IMR-90 (cell line): ENCODE results near the gene TOMM40L. TPM values are rescaled to one million over a fixed set of nuclear protein-coding genes. Genes with fewer than 3 reads are reported as not detected.

ENCODE experiments used
- ATAC-seq: fragments of 200-7000 bp; cut with Tn5 transposase; 2 replicates; pipeline ENCODE4 v1.9.1; 2020; ENCODE audit warnings: low read depth, mild to moderate bottlenecking, moderate library complexity
- BruUV-seq: library from RNA; stranded (reverse); fragments of 400-500 nt; replicated peaks from 2 replicates; lab custom pipeline; 2021; lab: Mats Ljungman, UMichigan
- CTCF ChIA-PET: fragments of 300-600 bp; formaldehyde crosslinking; extraction: SDS; loops from one replicate; lab custom pipeline; 2021; ENCODE audit warnings: antibody characterized with exemption; lab: Yijun Ruan, JAX
- POLR2A ChIA-PET: fragments of 300-600 bp; sonication (Branson Sonifier 250); formaldehyde crosslinking; loops from one replicate; lab custom pipeline; 2022; ENCODE audit warnings: antibody characterized with exemption; ENCODE audit not compliant: unreplicated experiment; lab: Charles Lee
- DNase-seq: peaks from one replicate; pipeline ENCODE4 v3.0.0; 2013
- H2AFZ ChIP-seq: replicated peaks from 2 replicates; pipeline ENCODE3; 2013; ENCODE audit warnings: low read length, mild to moderate bottlenecking; ENCODE audit not compliant: poor library complexity
- H2AK5ac ChIP-seq: 2 replicates; pipeline ENCODE4 v1.6.1; 2013; ENCODE audit warnings: low read depth, low read length, inconsistent platforms
- H2AK9ac ChIP-seq: replicated peaks from 2 replicates; pipeline ENCODE3; 2013; ENCODE audit warnings: mild to moderate bottlenecking, low read depth, low read length, moderate library complexity; ENCODE audit not compliant: poor library complexity
- H2BK120ac ChIP-seq: 2 replicates; pipeline ENCODE4 v1.6.1; 2013; ENCODE audit warnings: low read depth, low read length, inconsistent platforms
- H2BK15ac ChIP-seq: 3 replicates; pipeline ENCODE4 v1.6.1; 2013; ENCODE audit warnings: low read depth, low read length, inconsistent platforms
- H2BK20ac ChIP-seq: 2 replicates; pipeline ENCODE4 v1.6.1; 2013; ENCODE audit warnings: low read depth, mild to moderate bottlenecking, inconsistent platforms, low read length, moderate library complexity
- H2BK5ac ChIP-seq: 2 replicates; pipeline ENCODE4 v1.6.1; 2013; ENCODE audit warnings: mild to moderate bottlenecking, low read depth, low read length, inconsistent platforms; ENCODE audit not compliant: poor library complexity, severe bottlenecking
- H3K14ac ChIP-seq: replicated peaks from 2 replicates; pipeline ENCODE4 v1.6.1; 2013; ENCODE audit warnings: low read depth, low read length, inconsistent platforms
- H3K18ac ChIP-seq: 2 replicates; pipeline ENCODE4 v1.6.1; 2013; ENCODE audit warnings: low read depth, low read length, control low read depth
- H3K23ac ChIP-seq: 2 replicates; pipeline ENCODE4 v1.6.1; 2013; ENCODE audit warnings: low read depth, low read length, inconsistent platforms
- H3K27ac ChIP-seq: 2 replicates; pipeline ENCODE4 v1.5.1; 2013; ENCODE audit warnings: mild to moderate bottlenecking, control low read depth, low read length; ENCODE audit not compliant: insufficient read depth
- H3K27me3 ChIP-seq: 2 replicates; pipeline ENCODE4 v1.6.1; 2013; ENCODE audit warnings: low read length; ENCODE audit not compliant: control insufficient read depth, insufficient read depth
- H3K36me3 ChIP-seq: 2 replicates; pipeline ENCODE4 v1.6.1; 2013; ENCODE audit warnings: low read length, mixed read lengths; ENCODE audit not compliant: control insufficient read depth, insufficient read depth
- H3K4ac ChIP-seq: 2 replicates; pipeline ENCODE4 v1.6.1; 2013; ENCODE audit warnings: low read depth, low read length, inconsistent platforms
- H3K4me1 ChIP-seq: 2 replicates; pipeline ENCODE4 v1.6.1; 2013; ENCODE audit warnings: low read length, mixed read lengths; ENCODE audit not compliant: control insufficient read depth, insufficient read depth
- H3K4me2 ChIP-seq: 2 replicates; pipeline ENCODE4 v1.6.1; 2013; ENCODE audit warnings: low read depth, mild to moderate bottlenecking, control low read depth, low read length, moderate library complexity
- H3K4me3 ChIP-seq: 2 replicates; pipeline ENCODE4 v1.5.1; 2013; ENCODE audit warnings: low read depth, mild to moderate bottlenecking, control low read depth, low read length, moderate library complexity; ENCODE audit not compliant: insufficient read depth
- H3K56ac ChIP-seq: 2 replicates; pipeline ENCODE4 v1.6.1; 2013; ENCODE audit warnings: low read length, inconsistent platforms; ENCODE audit not compliant: insufficient read depth; ENCODE audit errors: extremely low read depth
- H3K79me1 ChIP-seq, 2 experiments: 2 replicates each; pipeline ENCODE4 v1.6.1; 2013; ENCODE audit warnings: low read length in 2 of 2, inconsistent platforms in 1 of 2, low read depth in 1 of 2
- H3K9ac ChIP-seq: 2 replicates; pipeline ENCODE4 v1.6.1; 2013; ENCODE audit warnings: low read depth, low read length, control low read depth
- H3K9me1 ChIP-seq: 2 replicates; pipeline ENCODE4 v1.6.1; 2013; ENCODE audit warnings: low read length, inconsistent platforms; ENCODE audit not compliant: insufficient read depth
- H3K9me3 ChIP-seq: 2 replicates; pipeline ENCODE4 v1.6.1; 2013; ENCODE audit warnings: low read length; ENCODE audit not compliant: control insufficient read depth, insufficient read depth
- H4K20me1 ChIP-seq: 2 replicates; pipeline ENCODE4 v1.6.1; 2013; ENCODE audit warnings: low read length, inconsistent platforms; ENCODE audit not compliant: insufficient read depth
- H4K5ac ChIP-seq: 2 replicates; pipeline ENCODE4 v1.6.1; 2013; ENCODE audit warnings: mild to moderate bottlenecking, low read depth, low read length, control low read depth
- H4K8ac ChIP-seq, 2 experiments: 2 replicates each; pipeline ENCODE4 v1.6.1; 2013; ENCODE audit warnings: low read depth in 2 of 2, low read length in 2 of 2, control low read depth in 1 of 2, inconsistent platforms in 1 of 2
- H4K91ac ChIP-seq: 2 replicates; pipeline ENCODE4 v1.6.1; 2013; ENCODE audit warnings: low read depth, low read length, inconsistent platforms; ENCODE audit not compliant: insufficient read depth
- BHLHE40 ChIP-seq: fragments of 150-350 bp; IDR thresholded peaks from 2 replicates; pipeline ENCODE4 v1.6.1; 2016; ENCODE audit warnings: mild to moderate bottlenecking, low read depth, low read length
- MAFK ChIP-seq: IDR thresholded peaks from 2 replicates; pipeline ENCODE4 v1.6.1; 2012; ENCODE audit warnings: low read depth, low read length, improper control_type of control experiment
- RFX5 ChIP-seq: IDR thresholded peaks from 2 replicates; pipeline ENCODE4 v1.8.0; 2012; ENCODE audit warnings: low read depth, mild to moderate bottlenecking, low read length, moderate library complexity
- USF2 ChIP-seq: fragments of 150-350 bp; IDR thresholded peaks from 2 replicates; pipeline ENCODE4 v1.6.1; 2017; ENCODE audit warnings: mild to moderate bottlenecking, antibody characterized with exemption, low read length, low read depth
- WGBS, 2 experiments: methylation state at CpG; one replicate each; pipeline versions ENCODE4 v1.1.5 to v1.1.7; 2013; ENCODE audit warnings: missing lambda C conversion rate in 2 of 2; ENCODE audit not compliant: insufficient read length in 1 of 2; ENCODE audit errors: extremely low coverage in 2 of 2; 5-methylcytosine and 5-hydroxymethylcytosine counted together
- dilution Hi-C: fragments of 300-500 bp; cut with HindIII; formaldehyde crosslinking; loops from one replicate; pipeline ENCODE4 v1.14.3; 2018; ENCODE audit warnings: low sequenced_read_pairs; ENCODE audit not compliant: unreplicated experiment
- in situ Hi-C: fragments of 300-500 bp; cut with MboI; formaldehyde crosslinking; loops from 3 replicates; pipeline ENCODE4 v1.14.3; 2019; ENCODE audit warnings: low sequenced_read_pairs, inconsistent platforms, mixed read lengths
- intact Hi-C: fragments of 100-400 bp; cut with micrococcal nuclease; formaldehyde crosslinking; loops from 2 replicates; pipeline ENCODE4 v1.10.0; 2022
- polyA plus RNA-seq, 3 experiments: library from polyadenylated mRNA; depleted of rRNA; stranded (reverse); fragments of >200 nt; gene quantifications; 2 replicates each; pipeline ENCODE4 v1.2.3, GENCODE V29; 2012; ENCODE audit warnings: low replicate concordance in 1 of 3
- total RNA-seq: library from RNA; depleted of rRNA; stranded (reverse); fragments of >200 nt; gene quantifications from 2 replicates; pipeline ENCODE4 v1.2.3, GENCODE V29; 2012
- TF ChIP-seq, protein P1 (sequence below): fragments of 150-350 bp; IDR thresholded peaks from 2 replicates; pipeline ENCODE4 v1.6.1; 2016; ENCODE audit warnings: low read depth, mild to moderate bottlenecking, low read length, moderate library complexity, borderline replicate concordance

Gene TOMM40L
- total and polyA plus RNA-seq, 2 of the 4 experiments (the other 2 are of a cell fraction): 7.7 to 12.5 TPM

GRCh38 chr1:161185282-161185682 is 40.6 kb upstream of the TOMM40L start:
- Histone ChIP-seq H3K9me1 (0 out of 2 replicates have a peak, but pooled peaks cover 6% of the 10 kb centered on the region), H3K23ac (peak overlapping the region; percentile 10; the same call in 1 of the 2 replicates), H4K5ac (peak overlapping the region; percentile 18; the same call in 1 of the 2 replicates), H2BK15ac (no peak overlapping the region), H2AFZ (peak overlapping the region; percentile 73), H3K18ac (0 out of 2 replicates have a peak overlapping the region, but pooled peaks have one; percentile 44), H2BK120ac (no peak overlapping the region), H4K8ac (peak overlapping the region in 1 of 2 experiments; percentile 35; a peak in 1 of 4 replicates), H3K14ac (peak overlapping the region; percentile 61; the same call in 1 of the 2 replicates), H2AK9ac (no peak overlapping the region), H3K4me3 (no peak overlapping the region), H4K20me1 (no peaks in the 10 kb centered on the region), H3K9ac (no peak overlapping the region), H3K27me3 (no peaks in the 10 kb centered on the region), H3K36me3 (no peaks in the 10 kb centered on the region), H3K4me1 (peaks cover 3% of the 10 kb centered on the region), H3K27ac (no peak overlapping the region), H2AK5ac (peak overlapping the region; percentile 70; the same call in 1 of the 2 replicates), H3K9me3 (no peaks in the 10 kb centered on the region), H2BK20ac (no peak overlapping the region), H4K91ac (no peak overlapping the region), H2BK5ac (peak overlapping the region; percentile 36), H3K79me1 (no peaks in the 10 kb centered on the region), H3K4ac (peak overlapping the region; percentile 18), H3K4me2 (peak overlapping the region; percentile 70), H3K56ac (no peak overlapping the region)
- intact Hi-C loops (no loop called here), dilution Hi-C loops (no loop called here), in situ Hi-C loops (no loop called here)
- DNase-seq (peak; percentile 67), ATAC-seq (peak; percentile 74)
- TF ChIP-seq, protein P1, sequence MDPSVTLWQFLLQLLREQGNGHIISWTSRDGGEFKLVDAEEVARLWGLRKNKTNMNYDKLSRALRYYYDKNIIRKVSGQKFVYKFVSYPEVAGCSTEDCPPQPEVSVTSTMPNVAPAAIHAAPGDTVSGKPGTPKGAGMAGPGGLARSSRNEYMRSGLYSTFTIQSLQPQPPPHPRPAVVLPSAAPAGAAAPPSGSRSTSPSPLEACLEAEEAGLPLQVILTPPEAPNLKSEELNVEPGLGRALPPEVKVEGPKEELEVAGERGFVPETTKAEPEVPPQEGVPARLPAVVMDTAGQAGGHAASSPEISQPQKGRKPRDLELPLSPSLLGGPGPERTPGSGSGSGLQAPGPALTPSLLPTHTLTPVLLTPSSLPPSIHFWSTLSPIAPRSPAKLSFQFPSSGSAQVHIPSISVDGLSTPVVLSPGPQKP: no peak
- TF ChIP-seq RFX5: peak; percentile 35; the same call in 1 of the 2 replicates
- TF ChIP-seq USF2: no peak
- TF ChIP-seq BHLHE40: no peak
- no peak for TF ChIP-seq MAFK
- POLR2A ChIA-PET: no interaction called here
- CTCF ChIA-PET: no interaction called here
- no CpG with 5 or more reads among the region's 3 CpGs for WGBS, 2 experiments
- BruUV-seq: no TSS peak
